Measurements from ENCODE around the gene SLC25A2.
"Not testable (repeated sequence)": the region's sequence is repeated elsewhere in the genome, so short reads cannot be mapped to it uniquely, and the experiment has no call there.

SLC25A2 gene

GRCh38 chr5:141303756-141304155, at the start of gene SLC25A2:
SLC25A2 (minus strand) TSS chr5:141304049; CDS start chr5:141303865, 184 bp downstream.
- DNase-seq (ENCODE audit: low read depth): no peak
- TF ChIP-seq CTCF (conservative IDR thresholded peaks at IDR 0.05; ENCODE audit: low read length): no peak
- no peak within 1 kb of the TSS for H3K4me3 ChIP-seq (ENCODE audit: low read length)

- no peak overlapping the region for H3K4me3 ChIP-seq (ENCODE audit: low read length)
- no peak for DNase-seq (ENCODE audit: low read depth)
- no peak for TF ChIP-seq CTCF (conservative IDR thresholded peaks at IDR 0.05; ENCODE audit: low read length)
These were observed 47.7 kb upstream of the SLC25A2 start for GRCh38 chr5:141351591-141351990.

- peak within 1 kb of the TSS; percentile 59 for H3K4me3 ChIP-seq (ENCODE audit: low read length)
- DNase-seq (ENCODE audit: low read depth): peak; percentile 69
- TF ChIP-seq CTCF (conservative IDR thresholded peaks at IDR 0.05; ENCODE audit: low read length): peak; percentile 72
These were observed 46.2 kb upstream of the SLC25A2 start, which contains the start of gene PCDHGB1 for GRCh38 chr5:141349917-141350619. PCDHGB1 (plus strand) TSS chr5:141350099; CDS start chr5:141350261, 162 bp downstream.

- DNase-seq (ENCODE audit: low read depth); H3K4me3 ChIP-seq (ENCODE audit: low read length): not testable (repeated sequence)
These were observed 42.2 kb upstream of the SLC25A2 start for GRCh38 chr5:141346017-141346416.

GRCh38 chr5:141345327-141345726, 41.5 kb upstream of the SLC25A2 start:
- H3K4me3 ChIP-seq (ENCODE audit: low read length): no peak overlapping the region
- TF ChIP-seq CTCF (conservative IDR thresholded peaks at IDR 0.05; ENCODE audit: low read length): no peak

GRCh38 chr5:141343953-141344463, 40.2 kb upstream of the SLC25A2 start:
- DNase-seq (ENCODE audit: low read depth): no peak
- peak overlapping the region; percentile 48 for H3K4me3 ChIP-seq (ENCODE audit: low read length)
- no peak for TF ChIP-seq CTCF (conservative IDR thresholded peaks at IDR 0.05; ENCODE audit: low read length)

More at GRCh38 chr5:141345327-141345726, 41.5 kb upstream of the SLC25A2 start:
- DNase-seq (ENCODE audit: low read depth): no peak

GRCh38 chr5:141343242-141343952, 39.5 kb upstream of the SLC25A2 start, which contains the start of gene PCDHGA3:
PCDHGA3 (plus strand) TSS chr5:141343829; CDS start chr5:141344034, 205 bp downstream.
- peak; percentile 53 for DNase-seq (ENCODE audit: low read depth)
- peak within 1 kb of the TSS; percentile 48 for H3K4me3 ChIP-seq (ENCODE audit: low read length)
- peak; percentile 57 for TF ChIP-seq CTCF (conservative IDR thresholded peaks at IDR 0.05; ENCODE audit: low read length)
